Endodermal cell (in vitro differentiated cells): ENCODE results near the gene RBMS1. TPM values are rescaled to one million over a fixed set of nuclear protein-coding genes. Genes with fewer than 3 reads are reported as not detected.
A peak's percentile ranks its signal among the peaks of the same experiment; 100 is the strongest.

Source experiments
- DNase-seq: peaks from one replicate; pipeline ENCODE4 v3.0.0-alpha.2; 2017
- H3K27ac ChIP-seq: 2 replicates; pipeline ENCODE4 v1.5.1; 2013; ENCODE audit warnings: mild to moderate bottlenecking, low read depth, low read length, moderate library complexity
- H3K27me3 ChIP-seq: 2 replicates; pipeline ENCODE4 v1.6.1; 2013; ENCODE audit warnings: mild to moderate bottlenecking, low read length, moderate library complexity; ENCODE audit not compliant: insufficient read depth, control insufficient read depth, poor library complexity, severe bottlenecking
- H3K36me3 ChIP-seq: 2 replicates; pipeline ENCODE4 v1.7.0; 2013; ENCODE audit warnings: mild to moderate bottlenecking, low read length, moderate library complexity; ENCODE audit not compliant: control insufficient read depth, insufficient read depth
- H3K4me1 ChIP-seq: one replicate; pipeline ENCODE4 v1.7.0; 2013; ENCODE audit warnings: low read length; ENCODE audit not compliant: control insufficient read depth, insufficient read depth
- H3K4me3 ChIP-seq: 2 replicates; pipeline ENCODE4 v1.5.1; 2013; ENCODE audit warnings: mild to moderate bottlenecking, low read length, moderate library complexity
- H3K9ac ChIP-seq: 2 replicates; pipeline ENCODE4 v1.6.1; 2013; ENCODE audit warnings: mild to moderate bottlenecking, low read length, moderate library complexity; ENCODE audit not compliant: poor library complexity, severe bottlenecking; ENCODE audit errors: extremely low read depth
- H3K9me3 ChIP-seq: 2 replicates; pipeline ENCODE4 v1.6.1; 2013; ENCODE audit warnings: mild to moderate bottlenecking, low read length, moderate library complexity; ENCODE audit not compliant: control insufficient read depth
- H3K27ac Mint-ChIP-seq: 2 replicates; pipeline ENCODE4 v1.8.0; 2020; ENCODE audit warnings: mixed read lengths
- H3K27me3 Mint-ChIP-seq: 2 replicates; pipeline ENCODE4 v1.8.0; 2021; ENCODE audit warnings: mild to moderate bottlenecking, mixed read lengths; ENCODE audit not compliant: insufficient read depth
- H3K36me3 Mint-ChIP-seq: 2 replicates; pipeline ENCODE4 v1.8.0; 2020; ENCODE audit warnings: low read depth, mixed read lengths
- H3K4me1 Mint-ChIP-seq: 2 replicates; pipeline ENCODE4 v1.8.0; 2020; ENCODE audit warnings: mixed read lengths
- H3K4me3 Mint-ChIP-seq: 2 replicates; pipeline ENCODE4 v1.8.0; 2020; ENCODE audit warnings: mild to moderate bottlenecking, moderate library complexity, mixed read lengths
- H3K9me3 Mint-ChIP-seq: 2 replicates; pipeline ENCODE4 v1.8.0; 2020; ENCODE audit warnings: mild to moderate bottlenecking, mixed read lengths
- WGBS, 2 experiments: methylation state at CpG; one replicate each; pipeline versions ENCODE4 v1.1.5 to v1.1.7; 2013; ENCODE audit warnings: missing lambda C conversion rate in 2 of 2, mixed read lengths in 1 of 2; ENCODE audit not compliant: insufficient coverage in 1 of 2, insufficient read length in 1 of 2; 5-methylcytosine and 5-hydroxymethylcytosine counted together
- total RNA-seq, 2 donors: library from RNA; stranded (reverse); fragmentation: NEBNext Ultra II Directional in 1 of 2; extraction: Animal tissue kit (Norgen Biotek cat#: 25700) in 1 of 2; gene quantifications; 2 replicates in 1 of 2; 3 replicates in 1 of 2; pipeline ENCODE4 v1.2.1, GENCODE V29; 2021
- TF ChIP-seq, protein P1 (sequence below): fragments of 200-600 bp; sonication (generic); conservative IDR thresholded peaks from 2 replicates; pipeline ENCODE4 v1.5.0; 2021; ENCODE audit warnings: antibody characterized with exemption, mild to moderate bottlenecking

RBMS1 gene
- total RNA-seq, 2 donors from 2014 or later = 90.7 to 124 TPM

DNA sequence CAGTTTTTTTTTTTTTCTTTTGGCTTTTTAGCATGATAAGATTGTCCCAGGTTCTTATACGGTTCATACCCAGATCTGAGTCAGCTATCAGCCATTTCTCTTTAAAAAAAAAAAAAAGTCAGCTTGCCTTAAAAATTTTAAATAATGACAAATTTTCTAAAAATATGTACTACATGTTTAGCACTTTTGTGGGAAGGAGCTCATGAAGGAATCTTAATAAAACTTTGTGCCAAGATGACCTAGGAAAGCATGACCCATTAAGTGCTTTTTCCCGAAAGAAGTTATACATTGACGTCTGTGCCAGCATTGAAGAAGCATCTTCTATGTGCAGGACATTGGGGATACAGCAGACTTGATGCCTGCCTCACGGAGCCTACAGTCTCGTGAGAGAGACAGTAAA, 4.5 kb upstream of the RBMS1 start:
- no peak for DNase-seq
- Histone ChIP-seq H3K27ac (no peak overlapping the region), H3K9me3 (no peaks in the 10 kb centered on the region), H3K27me3 (no peaks in the 10 kb centered on the region), H3K36me3 (no peaks in the 10 kb centered on the region), H3K9ac (no peak overlapping the region), H3K4me3 (no peak overlapping the region), H3K4me1 (peaks cover 2% of the 10 kb centered on the region)
- H3K4me1 Mint-ChIP-seq = peaks cover 25% of the 10 kb centered on the region
- no peak overlapping the region for H3K4me3 Mint-ChIP-seq
- no peaks in the 10 kb centered on the region for H3K36me3 Mint-ChIP-seq
- WGBS, 2 experiments = 92 to 95% methylated on average over 4 to 5 of the region's 5 CpGs
- TF ChIP-seq, protein P1, sequence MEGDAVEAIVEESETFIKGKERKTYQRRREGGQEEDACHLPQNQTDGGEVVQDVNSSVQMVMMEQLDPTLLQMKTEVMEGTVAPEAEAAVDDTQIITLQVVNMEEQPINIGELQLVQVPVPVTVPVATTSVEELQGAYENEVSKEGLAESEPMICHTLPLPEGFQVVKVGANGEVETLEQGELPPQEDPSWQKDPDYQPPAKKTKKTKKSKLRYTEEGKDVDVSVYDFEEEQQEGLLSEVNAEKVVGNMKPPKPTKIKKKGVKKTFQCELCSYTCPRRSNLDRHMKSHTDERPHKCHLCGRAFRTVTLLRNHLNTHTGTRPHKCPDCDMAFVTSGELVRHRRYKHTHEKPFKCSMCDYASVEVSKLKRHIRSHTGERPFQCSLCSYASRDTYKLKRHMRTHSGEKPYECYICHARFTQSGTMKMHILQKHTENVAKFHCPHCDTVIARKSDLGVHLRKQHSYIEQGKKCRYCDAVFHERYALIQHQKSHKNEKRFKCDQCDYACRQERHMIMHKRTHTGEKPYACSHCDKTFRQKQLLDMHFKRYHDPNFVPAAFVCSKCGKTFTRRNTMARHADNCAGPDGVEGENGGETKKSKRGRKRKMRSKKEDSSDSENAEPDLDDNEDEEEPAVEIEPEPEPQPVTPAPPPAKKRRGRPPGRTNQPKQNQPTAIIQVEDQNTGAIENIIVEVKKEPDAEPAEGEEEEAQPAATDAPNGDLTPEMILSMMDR = no peak
- peaks cover 3% of the 10 kb centered on the region for H3K27me3 Mint-ChIP-seq
- no peaks in the 10 kb centered on the region for H3K9me3 Mint-ChIP-seq
- no peak overlapping the region for H3K27ac Mint-ChIP-seq

DNA sequence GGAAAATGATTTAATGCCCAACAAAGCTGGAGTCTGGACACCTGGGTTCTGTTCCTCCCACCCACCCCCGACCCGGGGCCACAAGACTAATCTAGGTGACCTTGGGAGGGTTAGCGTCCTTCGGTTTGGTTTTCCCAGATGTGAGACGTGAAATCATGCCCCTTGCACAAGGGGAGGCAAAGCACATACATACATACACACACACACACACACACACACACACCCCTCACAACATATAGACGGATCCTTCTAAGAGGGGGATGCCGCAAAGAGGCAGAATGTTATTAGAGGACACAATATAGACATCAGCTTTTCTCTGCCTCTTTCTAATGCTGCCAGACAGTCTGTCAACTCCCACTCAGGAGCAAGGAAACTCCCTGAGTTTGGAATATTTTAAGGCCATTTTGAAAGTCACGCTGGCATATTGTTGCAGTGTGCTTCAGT, 616 bp upstream of the RBMS1 start:
- Histone ChIP-seq H3K4me3 (peak overlapping the region; percentile 99), H3K27ac (peak overlapping the region; percentile 47), H3K4me1 (peaks cover 4% of the 10 kb centered on the region), H3K9ac (peak overlapping the region; percentile 62), H3K27me3 (no peaks in the 10 kb centered on the region), H3K36me3 (no peaks in the 10 kb centered on the region), H3K9me3 (no peaks in the 10 kb centered on the region)
- Mint-ChIP-seq H3K27me3 (peaks cover 3% of the 10 kb centered on the region), H3K4me3 (peak overlapping the region; percentile 76), H3K36me3 (no peaks in the 10 kb centered on the region), H3K4me1 (peaks cover 24% of the 10 kb centered on the region), H3K9me3 (no peaks in the 10 kb centered on the region), H3K27ac (peak overlapping the region; percentile 58)
- WGBS, 2 experiments = 0 to 25% methylated on average over 2 to 8 of the region's 8 CpGs
- DNase-seq = peak; percentile 58
- TF ChIP-seq, protein P1 = no peak

DNA sequence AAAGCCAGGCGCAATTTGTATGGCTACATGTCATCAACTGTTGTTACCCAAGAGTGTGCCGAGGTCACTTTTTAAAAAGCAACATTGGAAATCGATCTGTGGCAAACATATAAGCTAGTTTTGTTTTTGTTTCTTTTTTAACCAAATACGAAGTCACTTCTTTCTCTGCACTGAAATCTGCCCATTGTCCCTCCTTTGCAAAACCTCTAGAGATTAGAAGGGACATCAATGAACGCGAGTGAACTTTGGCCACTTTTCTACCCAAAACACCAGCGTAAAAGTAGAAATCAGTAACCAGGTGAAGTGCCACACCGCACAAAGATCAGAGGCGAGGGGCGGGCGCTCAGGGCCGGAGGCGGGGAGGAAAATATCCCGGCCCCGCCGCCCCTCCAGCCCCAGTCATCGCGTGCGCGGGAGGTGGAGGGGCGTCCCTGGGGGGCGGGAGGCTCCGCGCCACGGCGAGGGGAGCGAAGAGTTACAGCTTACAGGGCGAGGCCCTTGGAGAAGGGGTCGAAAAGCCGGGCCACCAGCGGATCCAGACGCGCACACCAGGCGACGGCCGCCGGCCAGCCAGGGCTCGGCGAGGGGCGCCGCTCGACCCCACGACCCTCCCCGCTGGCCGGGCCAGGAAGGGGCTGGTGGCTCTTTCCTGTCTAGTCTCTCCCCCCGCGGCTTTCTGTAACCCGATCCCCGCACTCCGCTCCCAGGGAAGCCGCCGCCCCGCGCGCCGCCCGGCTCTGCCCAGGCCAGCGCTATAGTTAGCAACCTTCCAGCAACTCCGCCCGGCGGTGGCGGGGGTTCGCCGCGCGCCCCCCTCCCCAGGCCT, 993 bp downstream of the RBMS1 start:
- Mint-ChIP-seq H3K27ac (peak overlapping the region; percentile 88), H3K9me3 (no peaks in the 10 kb centered on the region), H3K4me3 (peak overlapping the region; percentile 76), H3K4me1 (peaks cover 29% of the 10 kb centered on the region), H3K36me3 (no peaks in the 10 kb centered on the region), H3K27me3 (peaks cover 3% of the 10 kb centered on the region)
- no peaks in the 10 kb centered on the region for H3K36me3 ChIP-seq
- H3K9me3 ChIP-seq = no peaks in the 10 kb centered on the region
- peaks cover 4% of the 10 kb centered on the region for H3K4me1 ChIP-seq
- peak overlapping the region; percentile 84 for H3K9ac ChIP-seq
- H3K27ac ChIP-seq = peak overlapping the region; percentile 84
- TF ChIP-seq, protein P1 = no peak
- peak overlapping the region; percentile 99 for H3K4me3 ChIP-seq
- DNase-seq = peak; percentile 96
- 0 to 2% methylated on average over 30 to 66 of the region's 66 CpGs for WGBS, 2 experiments
- H3K27me3 ChIP-seq = no peaks in the 10 kb centered on the region
